SK-N-SH (cell line): ENCODE data around the gene CASP8. TPM values are rescaled to one million over a fixed set of nuclear protein-coding genes. Genes with fewer than 3 reads are reported as not detected.

Source experiments
- CTCF ChIA-PET: fragments of 300-600, 350-600 bp; formaldehyde crosslinking; extraction: SDS; loops from one replicate; lab custom pipeline; 2021; lab: Yijun Ruan, JAX
- POLR2A ChIA-PET: fragments of 350-600 bp; sonication (Branson Sonifier 250); formaldehyde crosslinking; extraction: SDS; loops from one replicate; lab custom pipeline; 2020; ENCODE audit warnings: antibody characterized with exemption, inconsistent platforms; lab: Yijun Ruan, JAX
- DNase-seq: peaks from one replicate; pipeline ENCODE4 v3.0.0; 2012
- H2AFZ ChIP-seq: fragments of 200-600 bp; sonication (generic); 2 replicates; pipeline ENCODE4 v1.8.1; 2016; ENCODE audit warnings: antibody characterized with exemption, mild to moderate bottlenecking, low read depth
- H3F3A ChIP-seq: fragments of 200-600 bp; sonication (generic); replicated peaks from 2 replicates; pipeline ENCODE3; 2016; ENCODE audit warnings: antibody characterized with exemption, mild to moderate bottlenecking; ENCODE audit not compliant: insufficient read depth
- H3K27ac ChIP-seq, 2 experiments: fragments of 200-500 bp in 1 of 2; fragments of 200-600 bp in 1 of 2; sonication (Bioruptor generic) in 1 of 2; sonication (generic), shearing (Covaris generic) in 1 of 2; 2 replicates each; pipeline versions ENCODE4 v1.5.1 to v1.6.1; 2014 to 2016; ENCODE audit warnings: low read depth in 2 of 2, inconsistent platforms in 1 of 2, low read length in 1 of 2, mild to moderate bottlenecking in 1 of 2, mixed read lengths in 1 of 2
- H3K27me3 ChIP-seq: fragments of 200-600 bp; sonication (generic), shearing (Covaris generic); 2 replicates; pipeline ENCODE4 v1.6.1; 2016; ENCODE audit warnings: mixed run types; ENCODE audit not compliant: insufficient read depth
- H3K36me3 ChIP-seq, 2 experiments: fragments of 200-500 bp in 1 of 2; fragments of 200-600 bp in 1 of 2; sonication (Bioruptor generic) in 1 of 2; sonication (generic) in 1 of 2; replicated peaks in 1 of 2; 2 replicates each; pipeline versions ENCODE3 to v1.5.1; 2014 to 2016; ENCODE audit warnings: low read length in 1 of 2, mild to moderate bottlenecking in 1 of 2; ENCODE audit not compliant: insufficient read depth in 2 of 2, control insufficient read depth in 1 of 2
- H3K4me1 ChIP-seq, 2 experiments: fragments of 200-500 bp in 1 of 2; fragments of 200-600 bp in 1 of 2; sonication (Bioruptor generic) in 1 of 2; sonication (generic), shearing (Covaris generic) in 1 of 2; 2 replicates each; pipeline versions ENCODE4 v1.5.1 to v1.6.1; 2014 to 2016; ENCODE audit warnings: low read depth in 1 of 2, low read length in 1 of 2, mixed run types in 1 of 2; ENCODE audit not compliant: insufficient read depth in 2 of 2, control insufficient read depth in 1 of 2
- H3K4me2 ChIP-seq: fragments of 200-600 bp; sonication (generic), shearing (Covaris generic); 2 replicates; pipeline ENCODE4 v1.6.1; 2017; ENCODE audit warnings: mixed run types
- H3K4me3 ChIP-seq, 2 experiments: fragments of 200-500 bp in 1 of 2; fragments of 200-600 bp in 1 of 2; sonication (Bioruptor generic) in 1 of 2; sonication (generic), shearing (Covaris generic) in 1 of 2; 2 replicates each; pipeline versions ENCODE4 v1.5.1 to v1.8.1; 2014 to 2016; ENCODE audit warnings: low read depth in 2 of 2, inconsistent platforms in 1 of 2, low read length in 1 of 2, mild to moderate bottlenecking in 1 of 2, mixed read lengths in 1 of 2, moderate library complexity in 1 of 2
- H3K79me2 ChIP-seq: fragments of 200-600 bp; sonication (generic); 2 replicates; pipeline ENCODE4 v1.8.1; 2017; ENCODE audit warnings: mild to moderate bottlenecking; ENCODE audit not compliant: insufficient read depth
- H3K9ac ChIP-seq: fragments of 200-600 bp; sonication (generic); 2 replicates; pipeline ENCODE4 v1.6.1; 2017; ENCODE audit warnings: mixed run types
- H3K9me2 ChIP-seq: fragments of 200-600 bp; sonication (generic); 2 replicates; pipeline ENCODE4 v1.6.1; 2017; ENCODE audit warnings: mixed run types
- H3K9me3 ChIP-seq: fragments of 200-600 bp; sonication (generic); 2 replicates; pipeline ENCODE4 v1.6.1; 2017; ENCODE audit warnings: mixed run types, mild to moderate bottlenecking, moderate library complexity
- H4K20me1 ChIP-seq: fragments of 200-600 bp; sonication (generic); 2 replicates; pipeline ENCODE4 v1.6.1; 2017; ENCODE audit warnings: mild to moderate bottlenecking, mixed run types; ENCODE audit not compliant: insufficient read depth
- CHD2 ChIP-seq: fragments of 150-350 bp; IDR thresholded peaks from 2 replicates; pipeline ENCODE4 v1.6.1; 2018; ENCODE audit warnings: low read length; ENCODE audit not compliant: partially characterized antibody
- CTCF ChIP-seq: fragments of 200-600 bp; sonication (generic); IDR thresholded peaks from 2 replicates; pipeline ENCODE4 v1.6.1; 2017; ENCODE audit warnings: antibody characterized with exemption, mild to moderate bottlenecking, moderate library complexity
- ELF1 ChIP-seq: IDR thresholded peaks from 2 replicates; pipeline ENCODE4 v1.4.0; 2012
- EP300 ChIP-seq, 2 experiments: IDR thresholded peaks; 2 replicates each; pipeline versions ENCODE4 v1.4.0 to v1.6.1; 2012; ENCODE audit warnings: borderline replicate concordance in 1 of 2, low read depth in 1 of 2, low read length in 1 of 2
- EZH2phosphoT487 ChIP-seq: fragments of 200-600 bp; sonication (generic); IDR thresholded peaks from 2 replicates; pipeline ENCODE4 v1.6.1; 2017; ENCODE audit warnings: low read depth, mixed run types, mild to moderate bottlenecking, antibody characterized with exemption, moderate library complexity, borderline replicate concordance
- FOSL2 ChIP-seq: IDR thresholded peaks from 2 replicates; pipeline ENCODE4 v1.4.0; 2012; ENCODE audit warnings: low read depth, mild to moderate bottlenecking, moderate library complexity, borderline replicate concordance
- GABPA ChIP-seq: IDR thresholded peaks from 2 replicates; pipeline ENCODE4 v1.4.0; 2012; ENCODE audit warnings: low read depth, mild to moderate bottlenecking
- GATA2 ChIP-seq: sonication (generic); formaldehyde crosslinking; IDR thresholded peaks from 2 replicates; pipeline ENCODE4 v1.5.0; 2020; ENCODE audit warnings: mild to moderate bottlenecking, missing genetic modification reagents
- JUND ChIP-seq: IDR thresholded peaks from 2 replicates; pipeline ENCODE4 v1.4.0; 2012
- MAX ChIP-seq: IDR thresholded peaks from 2 replicates; pipeline ENCODE4 v1.4.0; 2012; ENCODE audit warnings: low read depth
- NRF1 ChIP-seq: IDR thresholded peaks from 2 replicates; pipeline ENCODE4 v1.6.1; 2012; ENCODE audit warnings: low read depth, mild to moderate bottlenecking, low read length
- PBX3 ChIP-seq: IDR thresholded peaks from 2 replicates; pipeline ENCODE4; 2012
- POLR2AphosphoS5 ChIP-seq: IDR thresholded peaks from 2 replicates; pipeline ENCODE4 v1.6.1; 2012; ENCODE audit warnings: low read depth, low read length
- RAD21 ChIP-seq: IDR thresholded peaks from 2 replicates; pipeline ENCODE4 v1.6.1; 2012; ENCODE audit warnings: mild to moderate bottlenecking, low read length
- RCOR1 ChIP-seq: fragments of 150-350 bp; IDR thresholded peaks from 2 replicates; pipeline ENCODE4 v1.6.1; 2017; ENCODE audit warnings: antibody characterized with exemption, low read length
- REST ChIP-seq: IDR thresholded peaks from 2 replicates; pipeline ENCODE4 v1.6.1; 2012; ENCODE audit warnings: mild to moderate bottlenecking, low read depth, low read length, moderate library complexity
- RFX5 ChIP-seq: IDR thresholded peaks from 2 replicates; pipeline ENCODE4 v1.6.1; 2012; ENCODE audit warnings: mild to moderate bottlenecking, improper control_type of control experiment, low read length
- TAF1 ChIP-seq: IDR thresholded peaks from 2 replicates; pipeline ENCODE4 v1.6.1; 2012; ENCODE audit warnings: low read depth, mild to moderate bottlenecking, low read length, moderate library complexity, borderline replicate concordance
- TEAD4 ChIP-seq: IDR thresholded peaks from 2 replicates; pipeline ENCODE4 v1.4.0; 2012; ENCODE audit warnings: mild to moderate bottlenecking, borderline replicate concordance; ENCODE audit not compliant: insufficient read depth
- USF2 ChIP-seq: fragments of 150-350 bp; IDR thresholded peaks from 2 replicates; pipeline ENCODE4 v1.6.1; 2017; ENCODE audit warnings: antibody characterized with exemption, low read length, low read depth, borderline replicate concordance
- ZBTB33 ChIP-seq: IDR thresholded peaks from 2 replicates; pipeline ENCODE4 v1.4.0; 2012; ENCODE audit warnings: low read depth, borderline replicate concordance
- WGBS: methylation state at CpG from one replicate; pipeline ENCODE4 v1.1.6; 2017; ENCODE audit warnings: low lambda C conversion rate; 5-methylcytosine and 5-hydroxymethylcytosine counted together
- polyA plus RNA-seq, 3 experiments: library from polyadenylated mRNA; depleted of rRNA; stranded (reverse); fragments of >200 nt; gene quantifications; 2 replicates each; pipeline ENCODE4 v1.2.3, GENCODE V29; 2012

Gene CASP8
- polyA plus RNA-seq, 1 of the 3 experiments (the other 2 are of a cell fraction) = 13.1 TPM

- no peak for TF ChIP-seq NRF1
- TF ChIP-seq GABPA = no peak
- TF ChIP-seq MAX = no peak
Measured at GRCh38 chr2:201275990-201276389, 15.7 kb downstream of the CASP8 start (continued).

GRCh38 chr2:201276511-201276910, 16.2 kb downstream of the CASP8 start:
- POLR2A ChIA-PET = no interaction called here

More at GRCh38 chr2:201276511-201276910, 16.2 kb downstream of the CASP8 start:
- H3K9ac ChIP-seq = no peak overlapping the region
- H3K27ac ChIP-seq = no peak overlapping the region
- no peak overlapping the region for H3K4me2 ChIP-seq
- H3K4me3 ChIP-seq = no peak overlapping the region
- CTCF ChIA-PET = interaction anchor here (1.5 kb wide), 1 partner anchor 23 kb away, joined by 4 read pairs; no protein-coding TSS in a partner anchor
- H3K36me3 ChIP-seq = peaks cover 15 to 40% of the 10 kb centered on the region in 2 experiments
- DNase-seq = no peak
- no peak overlapping the region for H2AFZ ChIP-seq
- peaks cover 3% of the 10 kb centered on the region for H3F3A ChIP-seq
- H3K9me3 ChIP-seq = no peaks in the 10 kb centered on the region
- H3K79me2 ChIP-seq = no peaks in the 10 kb centered on the region
- no peaks in the 10 kb centered on the region for H3K9me2 ChIP-seq
- WGBS = 81% methylated on average over 6 of the region's 6 CpGs
- H3K27me3 ChIP-seq = no peaks in the 10 kb centered on the region
- no peaks in the 10 kb centered on the region for H3K4me1 ChIP-seq
- H4K20me1 ChIP-seq = no peaks in the 10 kb centered on the region
- TF ChIP-seq EP300 (IDR thresholded peaks at IDR 0.05; ENCODE audit: borderline replicate concordance in 1 of 2, low read depth in 1 of 2, low read length in 1 of 2) = no peak
- TF ChIP-seq JUND = no peak
- TF ChIP-seq RFX5 = no peak
- TF ChIP-seq ELF1 = no peak
- TF ChIP-seq FOSL2 = no peak
- TF ChIP-seq POLR2AphosphoS5 = no peak
- TF ChIP-seq RCOR1 = no peak
- TF ChIP-seq EZH2phosphoT487 = no peak
- TF ChIP-seq PBX3 = no peak
- no peak for TF ChIP-seq ZBTB33
- no peak for TF ChIP-seq TAF1
- TF ChIP-seq RAD21 = no peak
- no peak for TF ChIP-seq CTCF
- TF ChIP-seq TEAD4 = no peak
- no peak for TF ChIP-seq REST
- no peak for TF ChIP-seq USF2
- no peak for TF ChIP-seq CHD2
- no peak for TF ChIP-seq GATA2 (CRISPR knock-in tag)
